CD4-positive, alpha-beta T cell treated with Interferon alpha-2 for 1 hour (primary cell): ENCODE results near the gene KCTD19.
A peak's percentile ranks its signal among the peaks of the same experiment; 100 is the strongest.
"Not testable (repeated sequence)": the region's sequence is repeated elsewhere in the genome, so short reads cannot be mapped to it uniquely, and the experiment has no call there.

Source experiments
- DNase-seq, 2 donors: peaks; one replicate each; pipeline ENCODE4 v3.0.0-alpha.2; 2020 to 2022

Gene KCTD19

DNA sequence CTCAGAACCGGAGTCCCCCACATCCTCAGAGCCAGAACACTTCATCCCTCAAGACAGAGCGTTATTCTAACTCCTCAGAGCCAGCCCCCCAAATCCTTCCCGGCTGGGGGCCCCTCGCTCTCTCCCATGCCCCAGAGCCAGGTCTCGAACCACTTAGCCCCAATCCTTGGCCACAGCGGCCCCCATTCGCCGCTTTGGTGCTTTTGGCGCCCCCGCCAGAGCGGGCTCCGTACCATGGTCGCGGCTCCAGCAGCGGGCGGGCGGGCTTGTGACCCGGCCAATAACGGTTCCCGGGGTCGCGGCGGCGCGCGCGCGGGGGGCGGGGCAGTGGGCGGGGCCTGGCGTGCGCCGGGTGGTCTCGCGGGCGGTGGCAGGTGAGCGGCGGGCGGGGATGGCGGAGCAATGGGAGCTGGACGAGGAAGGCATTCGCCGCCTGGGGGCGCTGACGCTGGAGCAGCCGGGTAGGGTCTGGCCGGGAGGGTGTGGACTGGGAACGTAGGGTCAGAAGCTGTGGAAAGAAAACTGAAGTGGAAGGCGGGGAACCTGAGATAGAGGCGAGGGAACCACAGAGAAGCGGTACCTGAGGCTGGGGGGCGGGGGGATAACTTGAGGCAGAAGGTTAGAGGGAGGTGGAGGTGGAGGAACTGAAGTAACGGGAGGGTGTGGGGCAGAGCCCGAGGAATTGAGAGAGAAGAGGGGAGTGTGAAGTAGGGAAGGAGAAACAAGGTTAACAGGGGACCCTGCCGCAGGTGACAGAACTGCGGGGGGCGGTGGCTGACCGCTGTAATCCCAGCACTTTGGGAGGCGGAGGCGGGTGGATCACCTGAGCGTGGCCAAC is at the start of gene KCTD19, which contains the start of gene LRRC36:
Gene KCTD19, minus strand, starts transcription at position 270 of the 838 bp plus-strand sequence. Its CDS starts 34 bp downstream, at position 236.
Gene LRRC36, plus strand, starts transcription at position 344 of the 838 bp plus-strand sequence. Its CDS starts 48 bp downstream, at position 392.
- DNase-seq, result peak; percentile 56 to 69

DNA sequence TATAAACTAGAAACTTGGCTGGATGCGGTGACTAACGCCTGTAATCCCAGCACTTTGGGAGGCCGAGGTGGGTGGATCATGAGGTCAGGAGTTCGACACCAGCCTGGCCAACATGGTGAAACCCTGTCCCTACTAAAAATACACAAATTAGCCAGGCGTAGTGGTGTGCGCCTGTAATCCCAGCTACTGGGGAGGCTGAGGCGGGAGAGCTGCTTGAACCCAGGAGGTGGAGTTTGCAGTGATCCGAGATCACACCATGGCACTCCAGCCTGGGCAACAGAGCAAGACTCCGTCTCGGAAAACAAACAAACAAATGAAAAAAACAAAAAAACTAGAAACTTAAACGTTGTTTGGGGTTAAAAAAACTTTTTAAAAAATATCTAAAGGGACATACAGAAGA is 49.5 kb upstream of the KCTD19 start:
- not testable (repeated sequence) for DNase-seq

GRCh38 chr16:67372664-67373063 is 46.1 kb upstream of the KCTD19 start:
- peak in 1 of 2 donors; percentile 11 for DNase-seq

- DNase-seq, result no peak
These were observed 44.1 kb upstream of the KCTD19 start for GRCh38 chr16:67370661-67371060.

GRCh38 chr16:67364600-67365235 is 38.2 kb upstream of the KCTD19 start:
- no peak for DNase-seq

DNA sequence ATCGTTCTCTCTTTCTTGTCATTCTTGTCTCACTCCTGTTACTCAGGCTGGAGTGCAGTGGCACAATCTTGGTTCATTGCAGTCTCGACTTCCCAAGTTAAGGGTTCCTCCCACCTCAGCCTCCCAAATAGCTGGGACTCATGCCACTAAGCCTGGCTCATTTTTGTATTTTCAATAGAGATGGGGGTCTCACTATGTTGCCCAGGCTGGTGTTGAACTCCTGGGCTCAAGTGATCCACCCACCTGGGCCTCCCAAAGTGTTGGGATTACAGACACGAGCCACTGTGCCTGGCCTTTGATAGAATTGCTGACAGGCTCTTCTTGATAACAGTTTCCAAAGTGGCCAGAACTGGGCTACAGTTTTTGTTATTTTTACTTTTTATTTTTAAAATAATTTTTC is 34.5 kb upstream of the KCTD19 start:
- no peak for DNase-seq

DNA sequence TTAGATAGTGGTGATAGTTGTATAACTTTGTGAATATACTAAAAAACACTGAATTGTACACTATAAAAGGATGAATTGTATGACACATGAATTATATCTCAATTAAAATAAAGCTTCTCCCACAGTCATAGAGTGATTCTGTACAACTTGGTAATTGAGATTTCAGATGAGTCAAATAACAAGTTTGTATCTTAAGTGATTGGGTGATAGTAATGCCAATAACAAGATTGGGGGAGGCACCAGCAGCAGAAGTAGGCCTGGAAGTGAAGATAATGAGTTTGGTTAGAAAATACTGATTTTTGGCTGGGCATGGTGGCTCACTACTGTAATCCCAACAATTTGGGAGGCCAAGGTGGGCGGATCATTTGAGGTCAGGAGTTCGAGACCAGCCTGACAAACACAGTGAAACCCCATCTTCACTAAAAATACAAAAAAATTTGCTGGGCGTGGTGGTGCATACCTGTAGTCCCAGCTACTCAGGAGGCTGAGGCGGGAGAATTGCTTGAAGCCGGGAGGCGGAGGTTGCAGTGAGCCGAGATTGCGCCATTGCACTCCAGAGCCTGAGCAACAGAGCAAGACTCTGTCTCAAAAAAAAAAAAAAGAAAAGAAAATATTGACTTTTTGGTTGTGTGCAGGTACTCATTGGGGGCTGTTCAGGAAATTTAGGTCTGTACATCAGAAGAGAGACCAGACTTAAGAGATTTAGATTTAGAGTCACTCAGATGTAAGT is 33.2 kb upstream of the KCTD19 start:
- DNase-seq, result not testable (repeated sequence)

DNA sequence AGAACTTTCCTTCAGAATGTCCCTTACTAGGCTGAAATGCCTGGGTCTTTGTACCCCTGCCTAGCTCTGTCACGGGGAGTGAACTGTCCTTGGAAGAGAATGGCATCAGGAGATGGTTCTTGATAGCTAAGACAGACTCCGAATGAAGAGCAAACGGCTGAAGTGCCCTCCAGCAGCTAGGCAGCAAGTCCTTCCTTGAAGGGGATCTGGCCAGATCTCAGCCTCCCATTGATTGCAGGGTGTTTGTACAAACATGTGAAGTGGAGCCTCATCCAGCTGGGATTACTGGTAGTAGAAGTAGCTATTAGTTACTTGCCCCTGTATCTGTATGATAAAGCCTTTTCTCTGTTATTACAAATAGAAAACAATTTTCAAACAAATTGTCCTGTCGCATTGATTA is 31.0 kb upstream of the KCTD19 start:
- no peak for DNase-seq

DNA sequence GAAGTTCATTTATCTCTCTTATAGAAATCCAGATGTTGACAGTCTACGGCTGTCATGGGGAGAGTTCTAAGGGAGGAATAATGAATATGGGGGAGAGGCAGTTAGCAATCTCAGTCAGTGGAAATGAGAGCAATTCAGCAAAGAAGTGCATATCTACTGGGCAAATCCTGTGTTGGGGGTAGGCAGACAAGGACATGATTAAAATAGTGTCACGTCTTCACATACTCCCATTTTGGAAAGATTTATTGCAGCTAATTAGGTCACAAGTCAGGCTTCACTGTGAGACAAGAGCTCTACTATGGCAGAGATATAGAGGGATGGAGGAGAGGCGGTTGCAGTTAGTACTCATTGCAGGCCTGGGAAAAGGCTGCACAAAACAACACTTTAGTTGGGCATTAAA is 29.9 kb upstream of the KCTD19 start:
- no peak for DNase-seq

GRCh38 chr16:67352463-67352862 is 25.9 kb upstream of the KCTD19 start:
- not testable (repeated sequence) for DNase-seq

DNA sequence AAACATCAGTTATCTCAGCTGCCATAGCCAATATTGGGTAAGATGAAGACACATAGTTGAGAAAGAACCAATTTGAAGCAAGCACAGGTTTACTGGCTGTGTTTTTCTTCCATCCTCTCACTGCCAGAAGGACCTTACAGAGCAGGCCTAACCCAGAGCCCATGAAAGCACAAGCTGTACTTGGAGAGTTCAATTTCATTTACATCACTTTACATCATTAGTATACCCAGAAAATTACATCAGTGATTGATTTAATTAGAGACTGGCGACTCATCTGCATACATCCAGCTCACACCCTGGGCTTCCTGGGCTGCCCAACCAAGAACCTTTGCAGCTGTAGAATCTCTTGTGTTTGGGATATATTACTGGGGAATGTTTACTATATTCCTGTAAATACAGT is 23.8 kb upstream of the KCTD19 start:
- no peak for DNase-seq

DNA sequence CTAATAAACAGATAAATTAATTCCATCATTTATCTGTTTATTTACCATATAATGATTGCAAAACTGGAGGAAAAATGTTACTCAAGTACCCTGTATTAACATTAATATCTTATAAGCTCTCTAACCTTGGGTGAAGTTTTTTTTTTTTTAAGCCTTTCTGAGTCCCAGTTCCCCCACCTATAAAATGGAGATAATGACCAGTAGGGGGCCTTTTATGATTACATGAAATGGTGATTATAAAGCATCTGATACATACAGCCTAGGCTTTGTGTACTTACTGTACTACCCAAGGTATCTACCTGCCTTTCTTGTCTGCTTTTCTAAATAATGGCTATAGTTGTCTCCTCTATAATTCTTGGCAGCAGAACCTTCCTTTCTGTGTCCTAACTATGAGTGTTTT is 22.6 kb upstream of the KCTD19 start:
- peak in 1 of 2 donors; percentile 46 for DNase-seq

DNA sequence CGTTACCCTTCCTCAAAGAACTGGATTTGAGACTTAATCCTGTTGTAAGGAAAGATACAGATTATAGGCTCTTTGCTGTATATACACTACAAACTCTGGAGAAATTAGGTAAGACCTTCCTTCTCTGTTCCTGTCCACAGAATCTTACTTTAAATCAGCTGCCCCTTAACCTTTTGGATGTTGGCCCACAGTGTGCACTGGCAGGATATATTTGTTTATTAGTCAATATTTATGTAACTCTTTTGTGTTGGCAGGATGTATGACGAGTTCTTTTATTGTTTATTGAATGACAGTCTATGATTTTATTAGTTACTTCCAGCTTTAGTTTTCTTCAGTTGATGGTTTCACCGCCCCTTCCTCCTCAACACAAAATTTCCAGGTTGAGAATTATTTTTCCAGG is 19.8 kb upstream of the KCTD19 start:
- no peak for DNase-seq

DNA sequence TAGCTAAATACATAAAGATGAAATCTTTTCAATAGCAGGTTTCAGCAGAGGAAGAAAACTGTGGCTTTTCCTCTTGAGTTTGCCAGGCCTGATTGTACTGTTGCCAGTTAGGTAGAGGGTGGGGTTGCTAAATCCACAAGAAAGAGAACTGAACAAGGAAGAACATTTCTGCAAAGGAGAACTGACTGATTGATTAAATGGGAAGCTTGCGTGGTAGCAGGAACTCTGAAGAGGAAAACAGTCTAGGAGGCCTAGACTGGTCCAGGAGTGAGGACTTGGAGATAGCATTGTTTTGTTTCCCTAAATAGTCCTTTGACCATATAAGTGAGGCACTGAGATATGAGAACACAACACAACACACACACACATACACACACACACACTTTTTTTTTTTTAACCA is 18.9 kb upstream of the KCTD19 start:
- no peak for DNase-seq

DNA sequence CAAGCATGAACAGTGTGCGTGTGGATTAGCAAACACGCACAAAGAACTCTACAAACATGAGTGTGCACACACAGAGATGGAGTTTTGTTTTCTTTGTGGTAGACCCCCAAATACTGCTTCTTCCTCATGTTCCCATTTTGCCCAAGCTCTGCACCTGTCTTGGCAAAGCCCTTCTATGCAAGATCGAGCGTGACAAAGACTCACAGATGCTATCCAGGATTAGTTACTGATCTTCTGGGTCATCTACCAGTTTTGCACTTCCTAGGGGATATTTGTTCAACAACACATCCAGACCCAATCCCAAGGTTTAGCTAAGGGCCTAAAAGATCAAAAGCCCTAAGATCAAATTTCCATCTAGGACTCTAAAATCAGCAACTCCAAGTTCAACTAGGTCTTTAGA is 16.1 kb upstream of the KCTD19 start:
- DNase-seq, result no peak

- no peak for DNase-seq
These were observed 14.7 kb upstream of the KCTD19 start for GRCh38 chr16:67341250-67341649.

DNA sequence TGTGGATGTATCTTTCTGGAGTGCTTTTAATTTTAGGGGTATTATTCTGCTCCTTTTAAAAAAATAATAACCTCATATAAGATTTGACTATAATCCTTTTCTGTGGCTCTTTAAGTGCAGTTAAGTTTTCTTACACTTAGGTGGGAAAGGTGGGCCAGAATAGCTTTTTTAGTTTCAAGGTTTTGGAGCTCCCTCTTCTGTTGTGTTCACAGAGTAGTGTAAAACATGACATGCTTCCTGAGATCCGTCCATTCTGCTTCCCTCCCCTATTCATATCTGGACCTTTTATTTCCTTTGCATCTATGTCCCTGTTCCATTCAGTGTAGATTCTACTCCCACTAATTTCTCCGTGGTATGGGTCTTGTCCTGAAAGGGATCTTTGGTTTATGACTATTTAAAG is 12.9 kb upstream of the KCTD19 start:
- DNase-seq, result no peak

GRCh38 chr16:67336648-67337047 is 10.1 kb upstream of the KCTD19 start:
- DNase-seq, result no peak

DNA sequence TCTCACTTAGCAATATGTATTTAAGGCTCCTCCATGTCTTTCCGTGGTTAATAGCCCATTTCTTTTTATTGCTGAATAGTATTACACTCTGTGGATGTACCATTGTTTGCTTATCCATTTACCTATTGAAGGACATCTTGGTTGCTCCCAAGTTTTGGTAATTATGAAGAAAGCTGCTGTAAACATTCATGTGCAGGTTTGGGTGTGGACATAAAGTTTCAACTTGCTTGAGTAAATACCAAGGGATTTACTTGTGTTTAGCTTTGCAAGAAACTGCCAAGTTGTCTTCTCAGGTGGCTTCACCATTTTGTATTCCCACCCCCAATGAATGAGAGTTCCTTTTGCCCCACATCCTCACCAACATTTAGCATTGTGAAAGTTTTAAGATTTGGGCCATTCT is 9.6 kb upstream of the KCTD19 start:
- DNase-seq, result no peak

DNA sequence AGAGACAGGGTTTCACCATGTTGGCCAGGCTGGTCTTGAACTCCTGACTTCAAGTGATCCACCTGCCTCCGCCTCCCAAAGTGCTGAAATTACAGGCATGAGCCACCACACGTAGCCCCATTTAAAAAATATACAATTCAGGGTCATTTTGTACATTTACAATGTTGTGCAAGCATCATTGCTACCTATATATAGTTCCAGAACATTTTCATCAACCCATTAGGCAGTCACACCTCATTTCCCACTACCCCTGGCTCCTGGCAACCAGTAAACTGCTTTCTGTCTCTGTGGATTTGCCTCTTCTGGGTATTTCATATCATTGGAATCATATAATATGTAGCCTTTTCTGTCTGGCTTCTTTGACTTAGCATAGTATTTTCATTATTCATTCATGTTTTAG is 6.8 kb upstream of the KCTD19 start:
- DNase-seq, result no peak

GRCh38 chr16:67329901-67330300 is 3.4 kb upstream of the KCTD19 start:
- no peak for DNase-seq

GRCh38 chr16:67327743-67328142 is 1.2 kb upstream of the KCTD19 start:
- DNase-seq, result no peak

- no peak for DNase-seq
These were observed 448 bp downstream of the KCTD19 start for GRCh38 chr16:67326115-67326471.

- no peak for DNase-seq
These were observed 8.7 kb downstream of the KCTD19 start for GRCh38 chr16:67317853-67318252.
